HEK293 (cell line): Measurements from ENCODE around the gene TASOR2.

Experiments
- CTCF ChIP-seq: fragments of 450-650 bp; formaldehyde crosslinking; IDR thresholded peaks from 2 replicates; pipeline ENCODE4 v1.5.1; 2016; ENCODE audit warnings: missing biosample characterization, missing genetic modification characterization
- HOXD13 ChIP-seq: sonication (generic); formaldehyde crosslinking; IDR thresholded peaks from 2 replicates; pipeline ENCODE4 v1.8.0; 2022; ENCODE audit warnings: missing genetic modification reagents, borderline replicate concordance
- PRDM10 ChIP-seq: fragments of 450-650 bp; formaldehyde crosslinking; IDR thresholded peaks from 2 replicates; pipeline ENCODE4 v1.5.1; 2016; ENCODE audit warnings: missing biosample characterization, missing genetic modification characterization
- REST ChIP-seq: fragments of 450-650 bp; formaldehyde crosslinking; IDR thresholded peaks from 2 replicates; pipeline ENCODE4 v1.5.1; 2016; ENCODE audit warnings: missing biosample characterization, missing genetic modification characterization
- SALL2 ChIP-seq: fragments of 450-650 bp; formaldehyde crosslinking; IDR thresholded peaks from 2 replicates; pipeline ENCODE4 v1.5.0; 2017; ENCODE audit warnings: missing biosample characterization, mild to moderate bottlenecking, missing genetic modification characterization, borderline replicate concordance
- SP2 ChIP-seq: fragments of 450-650 bp; formaldehyde crosslinking; IDR thresholded peaks from 2 replicates; pipeline ENCODE4 v1.5.1; 2016; ENCODE audit warnings: missing biosample characterization, missing genetic modification characterization
- WT1 ChIP-seq: fragments of 450-650 bp; formaldehyde crosslinking; IDR thresholded peaks from 2 replicates; pipeline ENCODE4 v1.5.1; 2016; ENCODE audit warnings: missing biosample characterization, missing genetic modification characterization
- YY1 ChIP-seq: fragments of 450-650 bp; formaldehyde crosslinking; IDR thresholded peaks from 2 replicates; pipeline ENCODE4 v1.5.1; 2018; ENCODE audit warnings: missing biosample characterization, missing genetic modification characterization
- ZNF274 ChIP-seq, 2 experiments: fragments of 200-500 bp in 1 of 2; fragments of 450-650 bp in 1 of 2; sonication (Bioruptor generic) in 1 of 2; formaldehyde crosslinking in 1 of 2; IDR thresholded peaks; 2 replicates each; pipeline versions ENCODE4 v1.5.1 to v1.6.1; 2014 to 2016; ENCODE audit warnings: borderline replicate concordance in 1 of 2, inconsistent platforms in 1 of 2, low read length in 1 of 2, missing biosample characterization in 1 of 2, missing genetic modification characterization in 1 of 2
- ZNF76 ChIP-seq: fragments of 450-650 bp; formaldehyde crosslinking; IDR thresholded peaks from 2 replicates; pipeline ENCODE4; 2016; ENCODE audit warnings: low read depth, missing biosample characterization, missing genetic modification characterization, borderline replicate concordance
- ZNF776 ChIP-seq: fragments of 450-650 bp; formaldehyde crosslinking; IDR thresholded peaks from 2 replicates; pipeline ENCODE4 v1.5.0; 2017; ENCODE audit warnings: missing biosample characterization, missing genetic modification characterization, borderline replicate concordance

GRCh38 chr10:5669604-5670003, 15.0 kb upstream of the TASOR2 start:
- TF ChIP-seq CTCF (tag by site-specific recombination) (no peak), PRDM10 (no peak), WT1 (no peak), ZNF274 (IDR thresholded peaks at IDR 0.05; ENCODE audit: low read length) (no peak), ZNF274 (tag by site-specific recombination; IDR thresholded peaks at IDR 0.05; ENCODE audit: borderline replicate concordance) (no peak), YY1 (tag by site-specific recombination) (no peak), SALL2 (tag by site-specific recombination) (no peak), SP2 (tag by site-specific recombination) (no peak), HOXD13 (CRISPR knock-in tag) (no peak), ZNF76 (tag by site-specific recombination) (no peak), ZNF776 (no peak), REST (tag by site-specific recombination) (no peak)
